Measurements from ENCODE around the gene CELSR2. TPM values are rescaled to one million over a fixed set of nuclear protein-coding genes. Genes with fewer than 3 reads are reported as not detected.

CELSR2 gene
- polyA plus RNA-seq, 3 donors: 0.03 to 0.97 (median 0.04) TPM

DNA sequence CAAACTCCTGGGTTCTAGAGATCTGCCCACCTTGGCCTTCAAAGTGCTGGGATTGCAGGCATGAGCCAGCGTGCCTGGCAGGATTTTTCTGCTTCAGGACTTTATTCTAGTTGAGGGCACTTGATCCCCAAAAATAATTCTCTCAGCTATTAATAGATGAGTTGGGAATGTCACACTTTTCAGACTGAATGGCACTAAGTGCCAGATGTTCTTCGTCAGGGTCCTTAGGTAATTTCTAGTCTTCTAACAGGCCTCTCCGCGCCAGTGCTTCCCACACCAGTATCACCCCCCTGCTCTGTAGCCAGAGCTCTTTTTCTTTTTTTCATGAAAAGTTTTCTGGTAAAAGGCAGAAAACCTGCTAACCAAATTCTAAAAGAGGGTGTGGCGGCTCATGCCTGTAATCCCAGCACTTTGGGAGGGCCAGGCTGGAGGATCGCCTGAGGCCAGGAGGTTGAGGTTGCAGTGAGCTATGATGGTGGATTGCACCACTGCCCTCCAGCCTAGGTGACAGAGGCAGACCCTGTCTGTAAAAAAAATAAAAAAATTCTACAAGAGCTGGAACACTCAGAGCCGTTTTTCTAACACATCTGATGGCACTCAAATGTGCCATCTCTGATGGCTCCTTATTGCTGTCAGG lies 41.8 kb upstream of the CELSR2 start:
- Histone ChIP-seq H3K27ac (ENCODE audit: low read depth in 1 of 2, low read length in 2 of 2) (no peak overlapping the region), H3K4me1 (ENCODE audit: control insufficient read depth in 1 of 2, insufficient read depth in 2 of 2, low read length in 2 of 2) (no peaks in the 10 kb centered on the region), H3K79me2 (ENCODE audit: insufficient read depth, low read length) (no peaks in the 10 kb centered on the region), H3K9ac (ENCODE audit: insufficient read depth, low read length, poor library complexity, severe bottlenecking) (no peak overlapping the region), H4K20me1 (ENCODE audit: insufficient read depth, low read length) (no peaks in the 10 kb centered on the region), H2AFZ (ENCODE audit: insufficient read depth, low read depth, low read length, poor library complexity, severe bottlenecking) (no peak overlapping the region), H3K36me3 (replicated peaks in 1 of 2; ENCODE audit: control insufficient read depth in 1 of 2, insufficient read depth in 2 of 2, low read length in 2 of 2) (no peaks in the 10 kb centered on the region), H3K4me3 (replicated peaks in 1 of 3; ENCODE audit: low read depth in 2 of 3, low read length in 3 of 3) (no peak overlapping the region), H3K27me3 (ENCODE audit: control insufficient read depth in 2 of 2, insufficient read depth in 2 of 2, low read length in 2 of 2) (no peaks in the 10 kb centered on the region), H3K4me2 (replicated peaks; ENCODE audit: extremely low read depth, low read length, poor library complexity, severe bottlenecking) (no peak overlapping the region), H3K9me3 (replicated peaks in 1 of 2; ENCODE audit: control insufficient read depth in 1 of 2, insufficient read depth in 1 of 2, low read length in 2 of 2) (no peaks in the 10 kb centered on the region)
- peaks cover 2 to 11% (median 11%) of the 10 kb centered on the region in 3 donors for H3K27me3 Mint-ChIP-seq (ENCODE audit: low read depth in 3 of 3)
- no peak overlapping the region for H3K4me3 Mint-ChIP-seq
- H3K27ac Mint-ChIP-seq: peak overlapping the region in 1 of 7 donors; percentile 80
- intact Hi-C loops (cut with micrococcal nuclease): no loop called here
- H3K9me3 Mint-ChIP-seq: no peaks in the 10 kb centered on the region
- DNase-seq: no peak
- TF ChIP-seq, protein P1, sequence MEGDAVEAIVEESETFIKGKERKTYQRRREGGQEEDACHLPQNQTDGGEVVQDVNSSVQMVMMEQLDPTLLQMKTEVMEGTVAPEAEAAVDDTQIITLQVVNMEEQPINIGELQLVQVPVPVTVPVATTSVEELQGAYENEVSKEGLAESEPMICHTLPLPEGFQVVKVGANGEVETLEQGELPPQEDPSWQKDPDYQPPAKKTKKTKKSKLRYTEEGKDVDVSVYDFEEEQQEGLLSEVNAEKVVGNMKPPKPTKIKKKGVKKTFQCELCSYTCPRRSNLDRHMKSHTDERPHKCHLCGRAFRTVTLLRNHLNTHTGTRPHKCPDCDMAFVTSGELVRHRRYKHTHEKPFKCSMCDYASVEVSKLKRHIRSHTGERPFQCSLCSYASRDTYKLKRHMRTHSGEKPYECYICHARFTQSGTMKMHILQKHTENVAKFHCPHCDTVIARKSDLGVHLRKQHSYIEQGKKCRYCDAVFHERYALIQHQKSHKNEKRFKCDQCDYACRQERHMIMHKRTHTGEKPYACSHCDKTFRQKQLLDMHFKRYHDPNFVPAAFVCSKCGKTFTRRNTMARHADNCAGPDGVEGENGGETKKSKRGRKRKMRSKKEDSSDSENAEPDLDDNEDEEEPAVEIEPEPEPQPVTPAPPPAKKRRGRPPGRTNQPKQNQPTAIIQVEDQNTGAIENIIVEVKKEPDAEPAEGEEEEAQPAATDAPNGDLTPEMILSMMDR (IDR thresholded peaks at IDR 0.05): no peak
- WGBS (ENCODE audit: insufficient coverage): 100% methylated on average over 2 of the region's 7 CpGs
- H3K36me3 Mint-ChIP-seq: no peaks in the 10 kb centered on the region
- H3K4me1 Mint-ChIP-seq: peaks cover 13% of the 10 kb centered on the region

DNA sequence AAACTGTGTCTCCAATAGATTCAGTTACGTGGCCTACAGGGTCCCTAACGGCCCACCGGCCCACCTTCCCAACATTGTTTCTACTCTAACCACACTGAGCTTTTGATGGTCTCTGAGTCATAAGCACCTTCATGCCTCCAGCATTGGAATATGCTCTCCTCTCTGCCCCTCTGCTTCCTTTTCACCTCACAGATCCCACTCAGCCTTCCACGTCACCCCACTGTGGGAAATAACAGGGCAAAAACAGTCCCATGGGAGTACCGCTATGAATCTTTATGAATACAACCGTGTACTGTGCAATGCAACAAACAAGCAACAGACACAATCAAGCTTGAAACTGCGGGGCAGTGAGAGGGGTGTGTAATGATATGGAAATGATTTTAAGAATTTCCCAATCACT lies 40.9 kb upstream of the CELSR2 start:
- intact Hi-C loops (cut with micrococcal nuclease): no loop called here
- peak overlapping the region in 1 of 2 donors; percentile 4 for H3K4me3 Mint-ChIP-seq
- Histone ChIP-seq H3K4me3 (replicated peaks in 1 of 3; ENCODE audit: low read depth in 2 of 3, low read length in 3 of 3) (no peak overlapping the region), H4K20me1 (ENCODE audit: insufficient read depth, low read length) (no peaks in the 10 kb centered on the region), H3K27ac (ENCODE audit: low read depth in 1 of 2, low read length in 2 of 2) (no peak overlapping the region), H3K4me1 (ENCODE audit: control insufficient read depth in 1 of 2, insufficient read depth in 2 of 2, low read length in 2 of 2) (peaks cover 0 to 2% of the 10 kb centered on the region in 2 donors), H3K9ac (ENCODE audit: insufficient read depth, low read length, poor library complexity, severe bottlenecking) (no peak overlapping the region), H2AFZ (ENCODE audit: insufficient read depth, low read depth, low read length, poor library complexity, severe bottlenecking) (no peak overlapping the region), H3K9me3 (replicated peaks in 1 of 2; ENCODE audit: control insufficient read depth in 1 of 2, insufficient read depth in 1 of 2, low read length in 2 of 2) (no peaks in the 10 kb centered on the region), H3K79me2 (ENCODE audit: insufficient read depth, low read length) (no peaks in the 10 kb centered on the region), H3K4me2 (replicated peaks; ENCODE audit: extremely low read depth, low read length, poor library complexity, severe bottlenecking) (no peak overlapping the region), H3K36me3 (replicated peaks in 1 of 2; ENCODE audit: control insufficient read depth in 1 of 2, insufficient read depth in 2 of 2, low read length in 2 of 2) (no peaks in the 10 kb centered on the region), H3K27me3 (ENCODE audit: control insufficient read depth in 2 of 2, insufficient read depth in 2 of 2, low read length in 2 of 2) (no peaks in the 10 kb centered on the region)
- H3K4me1 Mint-ChIP-seq: peaks cover 16% of the 10 kb centered on the region
- H3K27ac Mint-ChIP-seq: no peak overlapping the region
- no peaks in the 10 kb centered on the region for H3K9me3 Mint-ChIP-seq
- no peak for DNase-seq
- H3K27me3 Mint-ChIP-seq (ENCODE audit: low read depth in 3 of 3): peaks cover 0 to 11% (median 7%) of the 10 kb centered on the region in 3 donors
- WGBS (ENCODE audit: insufficient coverage): 89% methylated on average over 3 of the region's 7 CpGs
- TF ChIP-seq, protein P1 (IDR thresholded peaks at IDR 0.05): no peak
- H3K36me3 Mint-ChIP-seq: no peaks in the 10 kb centered on the region

All from CD14-positive monocyte (primary cell).